GM20000 (cell line): Measurements from ENCODE around the gene KIAA1671.

Experiments
- DNase-seq: peaks from one replicate; pipeline ENCODE4 v3.0.0; 2012; ENCODE audit warnings: low spot score
- CTCF ChIP-seq: IDR thresholded peaks from 2 replicates; pipeline ENCODE4 v1.5.1; 2012; ENCODE audit warnings: mild to moderate bottlenecking, control low read depth; ENCODE audit errors: extremely low read depth, missing control alignments

KIAA1671 gene

GRCh38 chr22:24982301-24983056, 30.0 kb downstream of the KIAA1671 start:
- TF ChIP-seq CTCF: no peak
- DNase-seq: no peak

GRCh38 chr22:24983151-24983550, 30.6 kb downstream of the KIAA1671 start:
- no peak for DNase-seq
- TF ChIP-seq CTCF: no peak

GRCh38 chr22:24984122-24984521, 31.6 kb downstream of the KIAA1671 start:
- TF ChIP-seq CTCF: no peak
- no peak for DNase-seq

GRCh38 chr22:24985826-24986214, 33.3 kb downstream of the KIAA1671 start:
- no peak for DNase-seq
- no peak for TF ChIP-seq CTCF

GRCh38 chr22:24986816-24987215, 34.3 kb downstream of the KIAA1671 start:
- no peak for TF ChIP-seq CTCF
- DNase-seq: no peak

GRCh38 chr22:24989135-24989534, 36.6 kb downstream of the KIAA1671 start:
- DNase-seq: no peak
- no peak for TF ChIP-seq CTCF

- DNase-seq: no peak
- TF ChIP-seq CTCF: no peak
These were observed 37.0 kb downstream of the KIAA1671 start for GRCh38 chr22:24989541-24989951.
